GM21723 (cell line): ENCODE measurements around the gene ADAMTS16.

ENCODE experiments used
- ATAC-seq: cut with Tn5 transposase; IDR thresholded peaks from one replicate; pipeline ENCODE4 v1.9.1; 2021; ENCODE audit warnings: mild to moderate bottlenecking, moderate library complexity; ENCODE audit not compliant: unreplicated experiment

Gene ADAMTS16

DNA sequence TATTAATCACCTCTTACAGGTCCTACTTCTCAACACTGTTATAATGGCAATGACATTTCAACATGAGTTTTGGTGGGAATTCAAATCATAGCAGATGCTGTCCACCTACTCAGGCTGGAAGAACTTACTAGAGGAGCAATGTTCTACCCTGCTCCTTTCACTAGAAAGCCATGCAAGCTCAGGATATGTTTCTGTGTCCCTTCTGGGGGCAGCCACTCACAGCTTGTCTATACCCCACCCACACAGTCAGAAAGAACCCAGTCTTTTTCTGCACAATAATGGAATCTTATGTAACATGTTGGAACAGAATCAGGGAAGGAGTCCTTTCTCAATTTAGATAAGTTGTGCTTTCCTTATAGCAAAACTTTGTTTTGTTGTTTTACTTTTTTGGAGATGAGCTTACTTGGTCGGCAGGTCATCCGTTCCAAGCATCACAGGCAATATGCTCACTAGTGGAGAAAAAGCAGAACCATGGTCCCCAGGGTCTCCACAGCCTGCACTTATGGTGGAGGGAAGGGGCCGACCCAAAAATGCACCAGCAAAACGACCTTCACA lies 229.0 kb downstream of the ADAMTS16 start:
- no peak for ATAC-seq
